Testis (tissue), 2 donors: Measurements from ENCODE around the gene PBX1.

Experiments used
- POLR2A ChIP-seq: fragments of 450-650 bp; IDR thresholded peaks from one replicate; pipeline ENCODE4 v1.6.1; 2017; ENCODE audit warnings: antibody characterized with exemption, mild to moderate bottlenecking, moderate library complexity
- TF ChIP-seq, protein P1 (sequence below), 3 experiments: fragments of 450-650 bp in 2 of 3; fragments of 200-600 bp in 1 of 3; sonication (generic) in 1 of 3; IDR thresholded peaks; one replicate each; pipeline ENCODE4 v1.5.1; 2016 to 2019; ENCODE audit warnings: antibody characterized with exemption in 3 of 3, mild to moderate bottlenecking in 2 of 3, moderate library complexity in 1 of 3

DNA sequence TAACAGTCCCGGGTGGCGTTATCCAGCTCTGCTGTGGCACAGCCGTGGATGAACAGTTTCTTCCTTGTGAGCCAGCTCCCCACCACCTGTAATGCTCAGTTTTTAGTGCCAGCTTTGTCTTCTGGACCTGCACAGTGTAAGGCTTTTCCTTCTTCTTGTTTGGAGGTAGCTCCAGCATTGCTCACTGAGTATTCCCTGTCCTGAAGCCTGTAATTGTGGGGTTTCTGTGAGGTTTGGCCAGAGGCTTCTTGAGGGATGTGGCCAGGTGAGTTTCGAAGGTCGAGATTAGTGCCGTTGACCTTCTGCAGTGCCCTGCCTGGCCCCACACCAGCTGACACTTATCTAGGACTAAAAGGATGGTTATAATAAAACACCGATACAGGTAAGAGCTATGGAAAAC, 75.0 kb downstream of the PBX1 start:
- TF ChIP-seq, protein P1, sequence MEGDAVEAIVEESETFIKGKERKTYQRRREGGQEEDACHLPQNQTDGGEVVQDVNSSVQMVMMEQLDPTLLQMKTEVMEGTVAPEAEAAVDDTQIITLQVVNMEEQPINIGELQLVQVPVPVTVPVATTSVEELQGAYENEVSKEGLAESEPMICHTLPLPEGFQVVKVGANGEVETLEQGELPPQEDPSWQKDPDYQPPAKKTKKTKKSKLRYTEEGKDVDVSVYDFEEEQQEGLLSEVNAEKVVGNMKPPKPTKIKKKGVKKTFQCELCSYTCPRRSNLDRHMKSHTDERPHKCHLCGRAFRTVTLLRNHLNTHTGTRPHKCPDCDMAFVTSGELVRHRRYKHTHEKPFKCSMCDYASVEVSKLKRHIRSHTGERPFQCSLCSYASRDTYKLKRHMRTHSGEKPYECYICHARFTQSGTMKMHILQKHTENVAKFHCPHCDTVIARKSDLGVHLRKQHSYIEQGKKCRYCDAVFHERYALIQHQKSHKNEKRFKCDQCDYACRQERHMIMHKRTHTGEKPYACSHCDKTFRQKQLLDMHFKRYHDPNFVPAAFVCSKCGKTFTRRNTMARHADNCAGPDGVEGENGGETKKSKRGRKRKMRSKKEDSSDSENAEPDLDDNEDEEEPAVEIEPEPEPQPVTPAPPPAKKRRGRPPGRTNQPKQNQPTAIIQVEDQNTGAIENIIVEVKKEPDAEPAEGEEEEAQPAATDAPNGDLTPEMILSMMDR (IDR thresholded peaks at IDR 0.05) = no peak
- TF ChIP-seq POLR2A = no peak
